Endothelial cell of umbilical vein (primary cell): ENCODE measurements around the gene ATP10A. TPM values are rescaled to one million over a fixed set of nuclear protein-coding genes. Genes with fewer than 3 reads are reported as not detected.

ENCODE experiments used
- BruUV-seq: library from RNA; stranded (reverse); fragments of 400-500 nt; replicated peaks from 2 replicates; lab custom pipeline; 2021; lab: Mats Ljungman, UMichigan
- CTCF ChIA-PET: fragments of 300-600, 350-600 bp; sonication (Branson Sonifier 250); formaldehyde crosslinking; loops from one replicate; lab custom pipeline; 2021; ENCODE audit warnings: antibody characterized with exemption, inconsistent platforms; lab: Charles Lee
- POLR2A ChIA-PET: fragments of 300-600, 350-600 bp; sonication (Branson Sonifier 250); formaldehyde crosslinking; loops from one replicate; lab custom pipeline; 2021; ENCODE audit warnings: antibody characterized with exemption, inconsistent platforms; lab: Charles Lee
- DNase-seq: peaks from one replicate; pipeline ENCODE4 v3.0.0-alpha.2; 2011; ENCODE audit warnings: low read depth, low spot score
- FAIRE-seq: peaks from 2 replicates; lab custom pipeline; 2011; peaks lifted over from hg19 to GRCh38; lab: Jason Lieb, UNC
- H2AFZ ChIP-seq: 2 replicates; pipeline ENCODE4 v1.6.0; 2012; ENCODE audit warnings: low read depth, low read length, control low read depth, inconsistent platforms
- H3K27ac ChIP-seq: 2 replicates; pipeline ENCODE4 v1.5.1; 2011; ENCODE audit warnings: low read depth, mild to moderate bottlenecking, control low read depth, low read length, moderate library complexity; ENCODE audit not compliant: insufficient read depth
- H3K27me3 ChIP-seq, 2 experiments: 2 replicates each; pipeline versions ENCODE4 v1.6.0 to v1.6.1; 2011; ENCODE audit warnings: low read length in 2 of 2, mixed read lengths in 1 of 2; ENCODE audit not compliant: control insufficient read depth in 2 of 2, insufficient read depth in 2 of 2
- H3K36me3 ChIP-seq, 2 experiments: 2 replicates in 1 of 2; 3 replicates in 1 of 2; pipeline ENCODE4 v1.5.1; 2011; ENCODE audit warnings: low read length in 2 of 2, mild to moderate bottlenecking in 1 of 2, moderate library complexity in 1 of 2; ENCODE audit not compliant: control insufficient read depth in 2 of 2, insufficient read depth in 2 of 2; ENCODE audit errors: extremely low read depth in 1 of 2
- H3K4me1 ChIP-seq: 3 replicates; pipeline ENCODE4 v1.5.1; 2011; ENCODE audit warnings: mild to moderate bottlenecking, low read length; ENCODE audit not compliant: control insufficient read depth, insufficient read depth; ENCODE audit errors: extremely low read depth
- H3K4me2 ChIP-seq: 2 replicates; pipeline ENCODE4 v1.6.1; 2011; ENCODE audit warnings: low read length, control low read depth, mixed read lengths; ENCODE audit not compliant: insufficient read depth
- H3K4me3 ChIP-seq, 3 experiments: fragments of 200-600 bp in 1 of 3; sonication (generic), shearing (Covaris generic) in 1 of 3; replicated peaks in 1 of 3; 2 replicates each; pipeline ENCODE4 v1.5.1; 2011 to 2016; ENCODE audit warnings: control low read depth in 3 of 3, low read length in 3 of 3, mild to moderate bottlenecking in 2 of 3, inconsistent platforms in 1 of 3, low read depth in 1 of 3, moderate library complexity in 1 of 3; ENCODE audit not compliant: insufficient read depth in 1 of 3
- H3K79me2 ChIP-seq: 2 replicates; pipeline ENCODE4 v1.6.0; 2012; ENCODE audit warnings: low read length, inconsistent platforms; ENCODE audit not compliant: control insufficient read depth, insufficient read depth
- H3K9ac ChIP-seq: replicated peaks from 2 replicates; pipeline ENCODE3; 2011; ENCODE audit warnings: low read length, control low read depth; ENCODE audit not compliant: insufficient read depth; ENCODE audit errors: extremely low read depth
- H3K9me1 ChIP-seq: replicated peaks from 3 replicates; pipeline ENCODE4 v1.6.0; 2011; ENCODE audit warnings: mild to moderate bottlenecking, low read length; ENCODE audit not compliant: control insufficient read depth, insufficient read depth; ENCODE audit errors: extremely low read depth
- H3K9me3 ChIP-seq: replicated peaks from 2 replicates; pipeline ENCODE4 v1.5.1; 2012; ENCODE audit warnings: low read length, inconsistent platforms; ENCODE audit not compliant: control insufficient read depth, insufficient read depth
- H4K20me1 ChIP-seq: replicated peaks from 2 replicates; pipeline ENCODE3; 2011; ENCODE audit warnings: mild to moderate bottlenecking, low read length; ENCODE audit not compliant: control insufficient read depth, insufficient read depth; ENCODE audit errors: extremely low read depth
- EZH2 ChIP-seq: IDR thresholded peaks from 2 replicates; pipeline ENCODE4 v1.6.1; 2012; ENCODE audit warnings: borderline replicate concordance, low read depth, mild to moderate bottlenecking, moderate library complexity, low read length, inconsistent platforms; ENCODE audit not compliant: severe bottlenecking
- FOS ChIP-seq: IDR thresholded peaks from 2 replicates; pipeline ENCODE4 v1.6.1; 2011; ENCODE audit warnings: mild to moderate bottlenecking, low read length, moderate library complexity, borderline replicate concordance; ENCODE audit not compliant: insufficient read depth
- GATA2 ChIP-seq: IDR thresholded peaks from 2 replicates; pipeline ENCODE4 v1.7.0; 2011; ENCODE audit warnings: low read depth, mild to moderate bottlenecking, moderate library complexity, mixed read lengths, low read length; ENCODE audit not compliant: insufficient read length, insufficient read depth
- JUN ChIP-seq: IDR thresholded peaks from 2 replicates; pipeline ENCODE4 v1.6.1; 2011; ENCODE audit warnings: borderline replicate concordance, low read depth; ENCODE audit not compliant: insufficient read length, insufficient read depth
- MAX ChIP-seq: IDR thresholded peaks from 2 replicates; pipeline ENCODE4 v1.6.1; 2011; ENCODE audit not compliant: insufficient read depth, insufficient read length
- MYC ChIP-seq: IDR thresholded peaks from one replicate; pipeline ENCODE4 v1.6.1; 2011; ENCODE audit warnings: mild to moderate bottlenecking, low read depth, low read length
- POLR2A ChIP-seq: IDR thresholded peaks from 2 replicates; pipeline ENCODE4 v1.6.1; 2012; ENCODE audit warnings: low read depth, mild to moderate bottlenecking, control low read depth, low read length
- POLR2AphosphoS5 ChIP-seq: IDR thresholded peaks from 2 replicates; pipeline ENCODE4 v1.6.1; 2012; ENCODE audit warnings: low read depth, mild to moderate bottlenecking, control low read depth, low read length, moderate library complexity; ENCODE audit not compliant: insufficient read depth
- dilution Hi-C: fragments of 300-500 bp; cut with MboI; formaldehyde crosslinking; loops from one replicate; pipeline ENCODE4 v1.15.0; 2019; ENCODE audit warnings: low sequenced_read_pairs; ENCODE audit not compliant: extremely low pct_ligation_motif_present
- intact Hi-C: fragments of 100-400 bp; cut with micrococcal nuclease; formaldehyde crosslinking; loops from one replicate; pipeline ENCODE4 v1.10.0; 2022
- polyA plus RNA-seq, 4 experiments: library from polyadenylated mRNA; depleted of rRNA in 3 of 4; stranded (reverse) in 3 of 4; unstranded in 1 of 4; fragments of >200 nt; gene quantifications; 2 replicates each; pipeline versions ENCODE4 v1.2.1 to v1.2.3, GENCODE V29; 2011 to 2012; ENCODE audit warnings: missing spikeins in 1 of 4
- total RNA-seq: library from RNA; stranded (reverse); gene quantifications from 2 replicates; pipeline ENCODE4 v1.2.3, GENCODE V29; 2021
- TF ChIP-seq, protein P1 (sequence below), 2 donors: IDR thresholded peaks; 1 replicate in 1 of 2; 2 replicates in 1 of 2; pipeline ENCODE4 v1.5.1; 2011; ENCODE audit warnings: low read length in 2 of 2, mild to moderate bottlenecking in 2 of 2, moderate library complexity in 2 of 2, control low read depth in 1 of 2, inconsistent platforms in 1 of 2, low read depth in 1 of 2; ENCODE audit not compliant: insufficient read depth in 1 of 2; ENCODE audit errors: extremely low read depth in 1 of 2

The ATP10A gene
- total and polyA plus RNA-seq, 2 donors (not counting 3 experiments of a cell fraction or from before 2014, with no cell fraction given), result not detected

GRCh38 chr15:25689592-25689991 is 173.5 kb downstream of the ATP10A start:
- BruUV-seq, result no TSS peak
- Histone ChIP-seq H3K9me3 (peaks cover 22% of the 10 kb centered on the region), H3K4me1 (no peaks in the 10 kb centered on the region), H3K79me2 (no peaks in the 10 kb centered on the region), H3K9ac (no peak overlapping the region), H3K4me3 (no peak overlapping the region), H3K27me3 (no peaks in the 10 kb centered on the region), H2AFZ (no peak overlapping the region), H4K20me1 (no peaks in the 10 kb centered on the region), H3K4me2 (no peak overlapping the region), H3K36me3 (no peaks in the 10 kb centered on the region), H3K9me1 (no peaks in the 10 kb centered on the region), H3K27ac (no peak overlapping the region)
- ChIA-PET POLR2A (no interaction called here), CTCF (no interaction called here)
- dilution Hi-C loops (no loop called here), intact Hi-C loops (no loop called here)
- FAIRE-seq, result no peak
- DNase-seq, result no peak
- TF ChIP-seq MYC, result no peak
- TF ChIP-seq, protein P1, sequence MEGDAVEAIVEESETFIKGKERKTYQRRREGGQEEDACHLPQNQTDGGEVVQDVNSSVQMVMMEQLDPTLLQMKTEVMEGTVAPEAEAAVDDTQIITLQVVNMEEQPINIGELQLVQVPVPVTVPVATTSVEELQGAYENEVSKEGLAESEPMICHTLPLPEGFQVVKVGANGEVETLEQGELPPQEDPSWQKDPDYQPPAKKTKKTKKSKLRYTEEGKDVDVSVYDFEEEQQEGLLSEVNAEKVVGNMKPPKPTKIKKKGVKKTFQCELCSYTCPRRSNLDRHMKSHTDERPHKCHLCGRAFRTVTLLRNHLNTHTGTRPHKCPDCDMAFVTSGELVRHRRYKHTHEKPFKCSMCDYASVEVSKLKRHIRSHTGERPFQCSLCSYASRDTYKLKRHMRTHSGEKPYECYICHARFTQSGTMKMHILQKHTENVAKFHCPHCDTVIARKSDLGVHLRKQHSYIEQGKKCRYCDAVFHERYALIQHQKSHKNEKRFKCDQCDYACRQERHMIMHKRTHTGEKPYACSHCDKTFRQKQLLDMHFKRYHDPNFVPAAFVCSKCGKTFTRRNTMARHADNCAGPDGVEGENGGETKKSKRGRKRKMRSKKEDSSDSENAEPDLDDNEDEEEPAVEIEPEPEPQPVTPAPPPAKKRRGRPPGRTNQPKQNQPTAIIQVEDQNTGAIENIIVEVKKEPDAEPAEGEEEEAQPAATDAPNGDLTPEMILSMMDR (IDR thresholded peaks at IDR 0.05; ENCODE audit: extremely low read depth in 1 of 2, insufficient read depth in 1 of 2, low read depth in 1 of 2, low read length in 2 of 2), result no peak
- no peak for TF ChIP-seq FOS
- no peak for TF ChIP-seq JUN
- TF ChIP-seq POLR2A, result no peak
- TF ChIP-seq GATA2, result no peak
- no peak for TF ChIP-seq EZH2
- TF ChIP-seq MAX, result no peak
- TF ChIP-seq POLR2AphosphoS5, result no peak
